ENCODE data around the gene IGSF21.

IGSF21 gene

GRCh38 chr1:18302788-18303413 is 195.3 kb downstream of the IGSF21 start:
- no peaks in the 10 kb centered on the region for H3K79me2 ChIP-seq (ENCODE audit: low read length)
- no peaks in the 10 kb centered on the region for H3K9me2 ChIP-seq (replicated peaks; ENCODE audit: insufficient read depth, low read length)
- no peak overlapping the region for H3K4me2 ChIP-seq (ENCODE audit: low read depth, low read length)
- no peak for DNase-seq
- no peak overlapping the region for H3K4me3 ChIP-seq (ENCODE audit: low read length)
- H3K27ac ChIP-seq (ENCODE audit: low read length): no peak overlapping the region
- TF ChIP-seq CTCF (IDR thresholded peaks at IDR 0.05; ENCODE audit: low read length): peak; percentile 65
- no peak for TF ChIP-seq EZH2phosphoT487 (IDR thresholded peaks at IDR 0.05; ENCODE audit: low read length)
- H2AFZ ChIP-seq (ENCODE audit: low read length): no peak overlapping the region
- no peak overlapping the region for H3K9ac ChIP-seq (ENCODE audit: low read length)
- no peaks in the 10 kb centered on the region for H3K9me3 ChIP-seq (replicated peaks; ENCODE audit: insufficient read depth, low read length)
- H4K20me1 ChIP-seq (ENCODE audit: insufficient read depth, low read length): no peaks in the 10 kb centered on the region
- H3K36me3 ChIP-seq (replicated peaks; ENCODE audit: insufficient read depth, low read length): no peaks in the 10 kb centered on the region
- peaks cover 67% of the 10 kb centered on the region for H3K27me3 ChIP-seq (replicated peaks; ENCODE audit: insufficient read depth, low read length)
- H3F3A ChIP-seq (ENCODE audit: insufficient read depth, low read length): no peaks in the 10 kb centered on the region
- no peaks in the 10 kb centered on the region for H3K4me1 ChIP-seq (ENCODE audit: low read length)

GRCh38 chr1:18304151-18304869 is 196.7 kb downstream of the IGSF21 start:
- no peak overlapping the region for H3K4me3 ChIP-seq (ENCODE audit: low read length)
- H3K36me3 ChIP-seq (replicated peaks; ENCODE audit: insufficient read depth, low read length): no peaks in the 10 kb centered on the region
- no peak for DNase-seq
- H3K9me3 ChIP-seq (replicated peaks; ENCODE audit: insufficient read depth, low read length): no peaks in the 10 kb centered on the region
- H3K27me3 ChIP-seq (replicated peaks; ENCODE audit: insufficient read depth, low read length): peaks cover 67% of the 10 kb centered on the region
- no peaks in the 10 kb centered on the region for H4K20me1 ChIP-seq (ENCODE audit: insufficient read depth, low read length)
- no peak overlapping the region for H3K27ac ChIP-seq (ENCODE audit: low read length)
- TF ChIP-seq EZH2 (optimal IDR thresholded peaks at IDR 0.05; ENCODE audit: low read depth, low read length): no peak
- H3K9me2 ChIP-seq (replicated peaks; ENCODE audit: insufficient read depth, low read length): no peaks in the 10 kb centered on the region
- no peak overlapping the region for H3K9ac ChIP-seq (ENCODE audit: low read length)
- no peak overlapping the region for H2AFZ ChIP-seq (ENCODE audit: low read length)
- no peak overlapping the region for H3K4me2 ChIP-seq (ENCODE audit: low read depth, low read length)
- no peaks in the 10 kb centered on the region for H3K79me2 ChIP-seq (ENCODE audit: low read length)
- H3F3A ChIP-seq (ENCODE audit: insufficient read depth, low read length): no peaks in the 10 kb centered on the region
- H3K4me1 ChIP-seq (ENCODE audit: low read length): no peaks in the 10 kb centered on the region

- H3K4me3 ChIP-seq (ENCODE audit: low read length): no peak overlapping the region
Measured at GRCh38 chr1:18305182-18305795, 197.7 kb downstream of the IGSF21 start.

More at GRCh38 chr1:18305182-18305795, 197.7 kb downstream of the IGSF21 start:
- Histone ChIP-seq H3K4me1 (ENCODE audit: low read length) (no peaks in the 10 kb centered on the region), H4K20me1 (ENCODE audit: insufficient read depth, low read length) (no peaks in the 10 kb centered on the region), H3K9me2 (replicated peaks; ENCODE audit: insufficient read depth, low read length) (no peaks in the 10 kb centered on the region), H2AFZ (ENCODE audit: low read length) (no peak overlapping the region), H3K9ac (ENCODE audit: low read length) (no peak overlapping the region), H3K27ac (ENCODE audit: low read length) (no peak overlapping the region), H3K4me2 (ENCODE audit: low read depth, low read length) (no peak overlapping the region), H3K9me3 (replicated peaks; ENCODE audit: insufficient read depth, low read length) (no peaks in the 10 kb centered on the region), H3K27me3 (replicated peaks; ENCODE audit: insufficient read depth, low read length) (peaks cover 72% of the 10 kb centered on the region), H3K36me3 (replicated peaks; ENCODE audit: insufficient read depth, low read length) (no peaks in the 10 kb centered on the region), H3K79me2 (ENCODE audit: low read length) (no peaks in the 10 kb centered on the region), H3F3A (ENCODE audit: insufficient read depth, low read length) (no peaks in the 10 kb centered on the region)
- DNase-seq: no peak
- TF ChIP-seq EZH2 (optimal IDR thresholded peaks at IDR 0.05; ENCODE audit: low read depth, low read length): no peak
- TF ChIP-seq EZH2phosphoT487 (IDR thresholded peaks at IDR 0.05; ENCODE audit: low read length): no peak
- no peak for TF ChIP-seq CTCF (IDR thresholded peaks at IDR 0.05; ENCODE audit: low read length)
